Endodermal cell (in vitro differentiated cells): ENCODE data around the gene LRFN5. TPM values are rescaled to one million over a fixed set of nuclear protein-coding genes. Genes with fewer than 3 reads are reported as not detected.
"Not testable (repeated sequence)": the region's sequence is repeated elsewhere in the genome, so short reads cannot be mapped to it uniquely, and the experiment has no call there.

Experiments used
- DNase-seq: peaks from one replicate; pipeline ENCODE4 v3.0.0-alpha.2; 2017
- H3K27ac ChIP-seq: 2 replicates; pipeline ENCODE4 v1.5.1; 2013; ENCODE audit warnings: mild to moderate bottlenecking, low read depth, low read length, moderate library complexity
- H3K27me3 ChIP-seq: 2 replicates; pipeline ENCODE4 v1.6.1; 2013; ENCODE audit warnings: mild to moderate bottlenecking, low read length, moderate library complexity; ENCODE audit not compliant: insufficient read depth, control insufficient read depth, poor library complexity, severe bottlenecking
- H3K36me3 ChIP-seq: 2 replicates; pipeline ENCODE4 v1.7.0; 2013; ENCODE audit warnings: mild to moderate bottlenecking, low read length, moderate library complexity; ENCODE audit not compliant: control insufficient read depth, insufficient read depth
- H3K4me1 ChIP-seq: one replicate; pipeline ENCODE4 v1.7.0; 2013; ENCODE audit warnings: low read length; ENCODE audit not compliant: control insufficient read depth, insufficient read depth
- H3K4me3 ChIP-seq: 2 replicates; pipeline ENCODE4 v1.5.1; 2013; ENCODE audit warnings: mild to moderate bottlenecking, low read length, moderate library complexity
- H3K9ac ChIP-seq: 2 replicates; pipeline ENCODE4 v1.6.1; 2013; ENCODE audit warnings: mild to moderate bottlenecking, low read length, moderate library complexity; ENCODE audit not compliant: poor library complexity, severe bottlenecking; ENCODE audit errors: extremely low read depth
- H3K9me3 ChIP-seq: 2 replicates; pipeline ENCODE4 v1.6.1; 2013; ENCODE audit warnings: mild to moderate bottlenecking, low read length, moderate library complexity; ENCODE audit not compliant: control insufficient read depth
- H3K27ac Mint-ChIP-seq: 2 replicates; pipeline ENCODE4 v1.8.0; 2020; ENCODE audit warnings: mixed read lengths
- H3K27me3 Mint-ChIP-seq: 2 replicates; pipeline ENCODE4 v1.8.0; 2021; ENCODE audit warnings: mild to moderate bottlenecking, mixed read lengths; ENCODE audit not compliant: insufficient read depth
- H3K36me3 Mint-ChIP-seq: 2 replicates; pipeline ENCODE4 v1.8.0; 2020; ENCODE audit warnings: low read depth, mixed read lengths
- H3K4me1 Mint-ChIP-seq: 2 replicates; pipeline ENCODE4 v1.8.0; 2020; ENCODE audit warnings: mixed read lengths
- H3K4me3 Mint-ChIP-seq: 2 replicates; pipeline ENCODE4 v1.8.0; 2020; ENCODE audit warnings: mild to moderate bottlenecking, moderate library complexity, mixed read lengths
- H3K9me3 Mint-ChIP-seq: 2 replicates; pipeline ENCODE4 v1.8.0; 2020; ENCODE audit warnings: mild to moderate bottlenecking, mixed read lengths
- CTCF ChIP-seq: fragments of 200-600 bp; sonication (generic); conservative IDR thresholded peaks from 2 replicates; pipeline ENCODE4 v1.5.0; 2021; ENCODE audit warnings: antibody characterized with exemption, mild to moderate bottlenecking
- WGBS, 2 experiments: methylation state at CpG; one replicate each; pipeline versions ENCODE4 v1.1.5 to v1.1.7; 2013; ENCODE audit warnings: missing lambda C conversion rate in 2 of 2, mixed read lengths in 1 of 2; ENCODE audit not compliant: insufficient coverage in 1 of 2, insufficient read length in 1 of 2; 5-methylcytosine and 5-hydroxymethylcytosine counted together
- total RNA-seq, 2 donors: library from RNA; stranded (reverse); fragmentation: NEBNext Ultra II Directional in 1 of 2; extraction: Animal tissue kit (Norgen Biotek cat#: 25700) in 1 of 2; gene quantifications; 2 replicates in 1 of 2; 3 replicates in 1 of 2; pipeline ENCODE4 v1.2.1, GENCODE V29; 2021

The LRFN5 gene
- total RNA-seq, 2 donors from 2014 or later, result 1.4 to 3.2 TPM

- Histone ChIP-seq H3K4me3 (no peak overlapping the region), H3K9ac (no peak overlapping the region), H3K9me3 (no peaks in the 10 kb centered on the region), H3K27ac (no peak overlapping the region), H3K27me3 (no peaks in the 10 kb centered on the region), H3K4me1 (no peaks in the 10 kb centered on the region), H3K36me3 (no peaks in the 10 kb centered on the region)
- DNase-seq, result no peak
- no peak for TF ChIP-seq CTCF
- Mint-ChIP-seq H3K4me3 (no peak overlapping the region), H3K36me3 (no peaks in the 10 kb centered on the region), H3K9me3 (peaks cover 2% of the 10 kb centered on the region), H3K4me1 (peaks cover 1% of the 10 kb centered on the region), H3K27ac (no peak overlapping the region), H3K27me3 (no peaks in the 10 kb centered on the region)
- 94% methylated on average over 3 of the region's 3 CpGs; no CpG with 5 or more reads in 1 of the 2 experiments for WGBS, 2 experiments
These were observed 294.4 kb downstream of the LRFN5 start for GRCh38 chr14:41901089-41901488.

- no peak overlapping the region for H3K27ac Mint-ChIP-seq
- DNase-seq, result no peak
- Histone ChIP-seq H3K9me3 (no peaks in the 10 kb centered on the region), H3K4me3 (no peak overlapping the region), H3K27me3 (no peaks in the 10 kb centered on the region), H3K4me1 (no peaks in the 10 kb centered on the region), H3K36me3 (no peaks in the 10 kb centered on the region), H3K27ac (no peak overlapping the region), H3K9ac (no peak overlapping the region)
- H3K4me1 Mint-ChIP-seq, result no peaks in the 10 kb centered on the region
- no peaks in the 10 kb centered on the region for H3K36me3 Mint-ChIP-seq
- no peak overlapping the region for H3K4me3 Mint-ChIP-seq
- peaks cover 18% of the 10 kb centered on the region for H3K9me3 Mint-ChIP-seq
- TF ChIP-seq CTCF, result no peak
- no peaks in the 10 kb centered on the region for H3K27me3 Mint-ChIP-seq
- 93 to 99% methylated on average over 6 to 8 of the region's 9 CpGs for WGBS, 2 experiments
These were observed 298.8 kb downstream of the LRFN5 start for GRCh38 chr14:41905394-41905964.

GRCh38 chr14:41911155-41911554 lies 304.5 kb downstream of the LRFN5 start:
- not testable (repeated sequence) for H3K4me1 ChIP-seq, H3K27me3 ChIP-seq, H3K36me3 Mint-ChIP-seq, H3K9ac ChIP-seq, H3K36me3 ChIP-seq, H3K9me3 ChIP-seq, H3K27me3 Mint-ChIP-seq, H3K4me1 Mint-ChIP-seq, H3K27ac ChIP-seq
- WGBS, 2 experiments, result 42% methylated on average over 12 of the region's 12 CpGs; no CpG with 5 or more reads in 1 of the 2 experiments
- H3K4me3 Mint-ChIP-seq, result peak overlapping the region; percentile 69
- peak; percentile 82 for DNase-seq
- peaks cover 21% of the 10 kb centered on the region for H3K9me3 Mint-ChIP-seq
- peak overlapping the region; percentile 64 for H3K4me3 ChIP-seq
- H3K27ac Mint-ChIP-seq, result peak overlapping the region; percentile 95

- no peak for TF ChIP-seq CTCF
- Mint-ChIP-seq H3K27me3 (no peaks in the 10 kb centered on the region), H3K9me3 (peaks cover 17% of the 10 kb centered on the region), H3K36me3 (no peaks in the 10 kb centered on the region), H3K27ac (no peak overlapping the region), H3K4me1 (no peaks in the 10 kb centered on the region), H3K4me3 (no peak overlapping the region)
- no peak overlapping the region for H3K4me3 ChIP-seq
- no peak for DNase-seq
- H3K27ac ChIP-seq, result no peak overlapping the region
- WGBS, 2 experiments, result 88% methylated on average over 1 of the region's 2 CpGs; no CpG with 5 or more reads in 1 of the 2 experiments
- no peaks in the 10 kb centered on the region for H3K36me3 ChIP-seq
- no peaks in the 10 kb centered on the region for H3K9me3 ChIP-seq
- H3K9ac ChIP-seq, result no peak overlapping the region
- no peaks in the 10 kb centered on the region for H3K27me3 ChIP-seq
- H3K4me1 ChIP-seq, result no peaks in the 10 kb centered on the region
These were observed 306.7 kb downstream of the LRFN5 start for GRCh38 chr14:41913398-41913797.
